IPS-20b (cell line): ENCODE measurements around the gene DGKE.

Experiments
- H3K27ac ChIP-seq: one replicate; pipeline ENCODE4 v1.5.1; 2013; ENCODE audit warnings: low read length
- H3K27me3 ChIP-seq: 2 replicates; pipeline ENCODE4 v1.6.1; 2013; ENCODE audit warnings: mild to moderate bottlenecking, low read length, inconsistent platforms; ENCODE audit not compliant: insufficient read depth
- H3K36me3 ChIP-seq: 2 replicates; pipeline ENCODE4 v1.6.1; 2013; ENCODE audit warnings: low read depth, mild to moderate bottlenecking, inconsistent platforms, low read length, moderate library complexity; ENCODE audit not compliant: insufficient read depth
- H3K4me1 ChIP-seq: 2 replicates; pipeline ENCODE4 v1.6.1; 2013; ENCODE audit warnings: mild to moderate bottlenecking, control low read depth, inconsistent platforms, low read length, moderate library complexity; ENCODE audit not compliant: insufficient read depth
- H3K4me3 ChIP-seq: 2 replicates; pipeline ENCODE4 v1.5.1; 2013; ENCODE audit warnings: mild to moderate bottlenecking, low read length, inconsistent platforms
- H3K9ac ChIP-seq: 2 replicates; pipeline ENCODE4 v1.6.1; 2013; ENCODE audit warnings: low read depth, mild to moderate bottlenecking, inconsistent platforms, low read length, moderate library complexity
- H3K9me3 ChIP-seq: 2 replicates; pipeline ENCODE4 v1.6.1; 2013; ENCODE audit warnings: mild to moderate bottlenecking, low read depth, low read length, inconsistent platforms; ENCODE audit not compliant: insufficient read depth

Gene DGKE

GRCh38 chr17:56833057-56833808 lies 718 bp upstream of the DGKE start:
- Histone ChIP-seq H3K4me3 (peak overlapping the region; percentile 84), H3K9ac (peak overlapping the region; percentile 58; the same call in 1 of the 2 replicates), H3K9me3 (no peaks in the 10 kb centered on the region), H3K27ac (no peak overlapping the region), H3K27me3 (peaks cover 32% of the 10 kb centered on the region), H3K36me3 (no peaks in the 10 kb centered on the region), H3K4me1 (peaks cover 23% of the 10 kb centered on the region; the same call in 1 of the 2 replicates)

GRCh38 chr17:56834380-56835263 lies 671 bp downstream of the DGKE start:
- Histone ChIP-seq H3K27ac (no peak overlapping the region), H3K36me3 (no peaks in the 10 kb centered on the region), H3K4me1 (peaks cover 23% of the 10 kb centered on the region; the same call in 1 of the 2 replicates), H3K9ac (peak overlapping the region; percentile 40; the same call in 1 of the 2 replicates), H3K9me3 (no peaks in the 10 kb centered on the region), H3K4me3 (peak overlapping the region; percentile 84), H3K27me3 (peaks cover 32% of the 10 kb centered on the region)

- Histone ChIP-seq H3K27ac (no peak overlapping the region), H3K27me3 (peaks cover 32% of the 10 kb centered on the region), H3K4me1 (peaks cover 23% of the 10 kb centered on the region; the same call in 1 of the 2 replicates), H3K36me3 (no peaks in the 10 kb centered on the region), H3K9me3 (no peaks in the 10 kb centered on the region), H3K9ac (peak overlapping the region; percentile 40; the same call in 1 of the 2 replicates), H3K4me3 (peak overlapping the region; percentile 84)
Measured at GRCh38 chr17:56835264-56835585, 1.3 kb downstream of the DGKE start.

- Histone ChIP-seq H3K36me3 (no peaks in the 10 kb centered on the region), H3K4me1 (peaks cover 19% of the 10 kb centered on the region; the same call in 1 of the 2 replicates), H3K9me3 (no peaks in the 10 kb centered on the region), H3K9ac (no peak overlapping the region), H3K27me3 (peaks cover 20% of the 10 kb centered on the region), H3K4me3 (no peak overlapping the region), H3K27ac (no peak overlapping the region)
Measured at GRCh38 chr17:56838687-56839086, 4.7 kb downstream of the DGKE start.

GRCh38 chr17:56842577-56842976 lies 8.6 kb downstream of the DGKE start:
- no peak overlapping the region for H3K9ac ChIP-seq
- no peak overlapping the region for H3K4me3 ChIP-seq
- H3K9me3 ChIP-seq: no peaks in the 10 kb centered on the region
- no peak overlapping the region for H3K27ac ChIP-seq
- peaks cover 6% of the 10 kb centered on the region; the same call in 1 of the 2 replicates for H3K4me1 ChIP-seq
- H3K36me3 ChIP-seq: no peaks in the 10 kb centered on the region
- no peaks in the 10 kb centered on the region for H3K27me3 ChIP-seq

- Histone ChIP-seq H3K27ac (no peak overlapping the region), H3K36me3 (peaks cover 12% of the 10 kb centered on the region; the same call in 1 of the 2 replicates), H3K9ac (no peak overlapping the region), H3K4me3 (no peak overlapping the region), H3K4me1 (no peaks in the 10 kb centered on the region), H3K9me3 (no peaks in the 10 kb centered on the region), H3K27me3 (no peaks in the 10 kb centered on the region)
Measured at GRCh38 chr17:56845934-56846333, 12.0 kb downstream of the DGKE start.

- H3K4me3 ChIP-seq: no peak overlapping the region
- no peak overlapping the region for H3K9ac ChIP-seq
- H3K36me3 ChIP-seq: peaks cover 12% of the 10 kb centered on the region; the same call in 1 of the 2 replicates
- H3K27me3 ChIP-seq: no peaks in the 10 kb centered on the region
- no peaks in the 10 kb centered on the region for H3K4me1 ChIP-seq
- no peak overlapping the region for H3K27ac ChIP-seq
- H3K9me3 ChIP-seq: no peaks in the 10 kb centered on the region
Measured at GRCh38 chr17:56847106-56847505, 13.2 kb downstream of the DGKE start.

- Histone ChIP-seq H3K36me3 (peaks cover 12% of the 10 kb centered on the region; the same call in 1 of the 2 replicates), H3K9me3 (no peaks in the 10 kb centered on the region), H3K9ac (no peak overlapping the region), H3K4me3 (no peak overlapping the region), H3K4me1 (no peaks in the 10 kb centered on the region), H3K27ac (no peak overlapping the region), H3K27me3 (no peaks in the 10 kb centered on the region)
Measured at GRCh38 chr17:56849131-56849530, 15.2 kb downstream of the DGKE start.

GRCh38 chr17:56850591-56850990 lies 16.6 kb downstream of the DGKE start:
- Histone ChIP-seq H3K9me3 (no peaks in the 10 kb centered on the region), H3K4me3 (no peak overlapping the region), H3K36me3 (peaks cover 12% of the 10 kb centered on the region; the same call in 1 of the 2 replicates), H3K9ac (no peak overlapping the region), H3K27me3 (no peaks in the 10 kb centered on the region), H3K27ac (no peak overlapping the region), H3K4me1 (no peaks in the 10 kb centered on the region)

- Histone ChIP-seq H3K9ac (no peak overlapping the region), H3K4me1 (no peaks in the 10 kb centered on the region), H3K9me3 (no peaks in the 10 kb centered on the region), H3K4me3 (no peak overlapping the region), H3K27ac (no peak overlapping the region), H3K27me3 (no peaks in the 10 kb centered on the region), H3K36me3 (peaks cover 12% of the 10 kb centered on the region; the same call in 1 of the 2 replicates)
Measured at GRCh38 chr17:56851008-56851407, 17.1 kb downstream of the DGKE start.

- Histone ChIP-seq H3K27me3 (no peaks in the 10 kb centered on the region), H3K36me3 (peaks cover 33% of the 10 kb centered on the region; the same call in 1 of the 2 replicates), H3K4me1 (peaks cover 8% of the 10 kb centered on the region; the same call in 1 of the 2 replicates), H3K9me3 (no peaks in the 10 kb centered on the region), H3K4me3 (no peak overlapping the region), H3K9ac (no peak overlapping the region), H3K27ac (no peak overlapping the region)
Measured at GRCh38 chr17:56861899-56862298, 27.9 kb downstream of the DGKE start.
